ENCODE results near the gene GRM4. TPM values are rescaled to one million over a fixed set of nuclear protein-coding genes. Genes with fewer than 3 reads are reported as not detected.

The GRM4 gene
- total RNA-seq, 1 donor from 2014 or later: not detected

DNA sequence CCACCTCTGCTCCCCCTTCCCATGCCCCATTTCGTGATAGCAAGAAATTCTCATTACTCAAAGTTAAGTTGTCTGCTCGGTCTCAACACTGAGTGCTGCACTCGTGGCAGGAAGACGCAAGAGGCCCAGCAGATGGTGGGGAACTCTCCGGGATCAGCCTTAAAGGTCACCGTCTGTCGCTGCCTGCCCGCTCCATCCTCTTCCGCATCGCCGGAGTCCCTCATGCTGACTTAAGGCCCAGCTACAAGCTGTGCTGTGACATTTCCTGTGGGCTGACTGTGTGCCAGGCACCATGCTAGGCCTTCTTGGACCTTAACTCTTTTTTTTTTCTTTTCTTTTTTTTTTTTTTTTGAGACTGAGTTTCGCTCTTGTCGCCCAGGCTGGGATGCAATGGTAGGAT, 17.8 kb downstream of the GRM4 start:
- Histone ChIP-seq H3K9me3 (no peaks in the 10 kb centered on the region), H3K4me3 (no peak overlapping the region), H3K36me3 (no peaks in the 10 kb centered on the region), H3K27me3 (ENCODE audit: low read depth) (peaks cover 22% of the 10 kb centered on the region), H3K4me1 (no peaks in the 10 kb centered on the region), H3K27ac (no peak overlapping the region)
- ATAC-seq (no peak), DNase-seq (no peak)
- intact Hi-C loops (cut with DNase I): no loop called here
- TF ChIP-seq, protein P1, sequence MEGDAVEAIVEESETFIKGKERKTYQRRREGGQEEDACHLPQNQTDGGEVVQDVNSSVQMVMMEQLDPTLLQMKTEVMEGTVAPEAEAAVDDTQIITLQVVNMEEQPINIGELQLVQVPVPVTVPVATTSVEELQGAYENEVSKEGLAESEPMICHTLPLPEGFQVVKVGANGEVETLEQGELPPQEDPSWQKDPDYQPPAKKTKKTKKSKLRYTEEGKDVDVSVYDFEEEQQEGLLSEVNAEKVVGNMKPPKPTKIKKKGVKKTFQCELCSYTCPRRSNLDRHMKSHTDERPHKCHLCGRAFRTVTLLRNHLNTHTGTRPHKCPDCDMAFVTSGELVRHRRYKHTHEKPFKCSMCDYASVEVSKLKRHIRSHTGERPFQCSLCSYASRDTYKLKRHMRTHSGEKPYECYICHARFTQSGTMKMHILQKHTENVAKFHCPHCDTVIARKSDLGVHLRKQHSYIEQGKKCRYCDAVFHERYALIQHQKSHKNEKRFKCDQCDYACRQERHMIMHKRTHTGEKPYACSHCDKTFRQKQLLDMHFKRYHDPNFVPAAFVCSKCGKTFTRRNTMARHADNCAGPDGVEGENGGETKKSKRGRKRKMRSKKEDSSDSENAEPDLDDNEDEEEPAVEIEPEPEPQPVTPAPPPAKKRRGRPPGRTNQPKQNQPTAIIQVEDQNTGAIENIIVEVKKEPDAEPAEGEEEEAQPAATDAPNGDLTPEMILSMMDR (IDR thresholded peaks at IDR 0.05): no peak

DNA sequence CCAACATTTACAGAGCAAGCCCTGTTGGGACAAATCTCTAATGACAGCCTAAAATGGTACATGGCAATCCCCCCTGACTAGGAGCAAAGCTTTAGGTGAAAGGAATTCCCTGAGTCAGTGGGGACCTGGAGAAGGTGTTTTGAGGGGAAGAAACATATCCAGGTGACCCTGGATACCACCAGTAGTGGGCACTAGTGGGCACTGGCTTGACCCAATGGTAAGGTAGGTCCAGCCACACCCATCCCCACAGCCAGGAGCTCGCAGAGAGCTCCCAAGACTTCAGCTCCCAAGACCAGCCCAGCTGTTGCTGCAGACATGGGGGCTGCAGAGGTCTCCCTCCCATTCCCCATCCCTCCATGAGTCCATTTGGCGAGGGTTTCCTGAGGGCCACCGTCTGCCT, 19.5 kb downstream of the GRM4 start:
- H3K27me3 ChIP-seq (ENCODE audit: low read depth): peaks cover 22% of the 10 kb centered on the region
- H3K36me3 ChIP-seq: no peaks in the 10 kb centered on the region
- no peaks in the 10 kb centered on the region for H3K9me3 ChIP-seq
- intact Hi-C loops (cut with DNase I): no loop called here
- H3K4me3 ChIP-seq: no peak overlapping the region
- TF ChIP-seq, protein P1 (IDR thresholded peaks at IDR 0.05): no peak
- ATAC-seq (no peak), DNase-seq (no peak)
- no peaks in the 10 kb centered on the region for H3K4me1 ChIP-seq
- H3K27ac ChIP-seq: no peak overlapping the region

DNA sequence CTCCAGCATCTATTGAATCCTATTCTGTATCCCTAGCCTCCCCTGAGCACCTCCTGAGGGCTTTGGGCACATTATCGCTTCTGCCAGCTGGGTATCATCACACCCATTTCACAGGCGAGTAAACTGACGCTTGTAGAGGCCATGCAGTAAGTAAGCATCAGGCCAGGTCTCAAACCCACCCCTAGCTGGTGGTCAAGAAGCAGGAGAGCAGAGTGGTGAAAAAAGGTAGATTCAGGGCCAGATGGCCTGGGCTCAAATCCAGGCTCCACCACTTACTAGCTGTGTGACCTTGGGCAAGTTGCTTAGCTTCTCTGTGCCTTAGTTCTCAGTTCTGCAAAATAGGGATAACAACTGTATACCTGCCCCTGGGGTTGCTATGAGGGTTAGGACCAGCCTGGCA, 19.9 kb downstream of the GRM4 start:
- Histone ChIP-seq H3K4me1 (no peaks in the 10 kb centered on the region), H3K36me3 (no peaks in the 10 kb centered on the region), H3K27ac (no peak overlapping the region), H3K4me3 (no peak overlapping the region), H3K27me3 (ENCODE audit: low read depth) (peaks cover 22% of the 10 kb centered on the region), H3K9me3 (no peaks in the 10 kb centered on the region)
- TF ChIP-seq, protein P1 (IDR thresholded peaks at IDR 0.05): no peak
- DNase-seq (no peak), ATAC-seq (no peak)
- intact Hi-C loops (cut with DNase I): no loop called here

DNA sequence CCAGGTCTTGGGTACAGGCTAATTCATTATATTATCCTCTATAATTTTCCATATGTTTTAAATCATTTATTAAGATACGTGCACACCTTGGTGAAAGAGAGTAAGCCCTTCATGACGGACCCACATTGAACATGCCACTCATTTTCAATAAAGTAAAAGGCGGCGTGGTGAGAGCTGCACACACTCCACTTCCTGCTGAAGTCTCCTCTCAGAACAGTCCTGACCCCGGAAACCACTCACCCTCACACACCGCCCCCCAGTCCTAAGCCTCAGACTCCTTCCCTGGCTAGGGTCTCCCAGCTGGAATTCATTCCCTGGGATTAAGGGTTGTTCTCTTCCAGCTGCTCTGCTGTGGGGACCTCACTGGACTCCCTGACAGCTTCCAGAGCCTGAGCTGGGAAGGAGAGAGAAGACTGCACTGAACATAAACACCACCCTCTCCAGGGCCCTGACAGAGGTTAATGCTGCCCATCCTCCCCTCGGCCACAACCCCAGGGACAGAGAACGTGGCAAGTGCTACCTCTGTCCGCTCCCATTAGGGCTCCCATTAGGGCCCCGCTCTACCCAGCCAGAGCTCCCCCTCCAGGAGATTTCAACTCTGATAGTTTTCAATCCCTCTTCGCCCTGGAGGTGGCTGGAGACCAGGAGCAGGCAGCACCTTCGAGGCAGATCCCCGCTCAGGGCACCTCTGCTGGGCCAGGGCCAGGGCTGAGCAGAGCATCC, 24.8 kb downstream of the GRM4 start:
- no peaks in the 10 kb centered on the region for H3K9me3 ChIP-seq
- no peaks in the 10 kb centered on the region for H3K4me1 ChIP-seq
- TF ChIP-seq, protein P1 (IDR thresholded peaks at IDR 0.05): no peak
- no peak for DNase-seq
- H3K27me3 ChIP-seq (ENCODE audit: low read depth): peaks cover 16% of the 10 kb centered on the region
- H3K27ac ChIP-seq: no peak overlapping the region
- intact Hi-C loops (cut with DNase I): no loop called here
- no peak for ATAC-seq
- no peaks in the 10 kb centered on the region for H3K36me3 ChIP-seq
- no peak overlapping the region for H3K4me3 ChIP-seq

DNA sequence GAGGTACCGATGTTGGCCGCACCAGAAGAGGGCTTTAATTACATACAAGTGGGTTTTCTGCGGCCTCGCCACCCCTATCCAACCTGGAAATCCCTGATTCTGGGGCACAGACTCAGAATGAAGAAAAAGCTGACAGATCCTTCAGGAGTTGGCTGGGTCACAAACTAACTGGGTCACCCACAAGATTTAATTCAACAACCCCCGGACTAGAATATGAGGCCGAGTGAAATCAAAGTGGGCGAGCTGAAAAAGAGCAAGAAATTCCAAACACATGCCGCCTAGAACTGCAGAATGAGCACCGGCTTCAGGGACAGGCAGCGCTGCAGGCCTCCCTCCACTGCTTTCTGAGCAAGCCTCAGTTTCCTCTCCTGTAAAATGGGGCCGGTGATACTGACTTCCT, 30.0 kb downstream of the GRM4 start:
- no peak overlapping the region for H3K4me3 ChIP-seq
- DNase-seq: no peak
- H3K4me1 ChIP-seq: no peaks in the 10 kb centered on the region
- TF ChIP-seq, protein P1 (IDR thresholded peaks at IDR 0.05): no peak
- ATAC-seq: no peak
- no peaks in the 10 kb centered on the region for H3K36me3 ChIP-seq
- no peaks in the 10 kb centered on the region for H3K9me3 ChIP-seq
- H3K27me3 ChIP-seq (ENCODE audit: low read depth): peaks cover 9% of the 10 kb centered on the region
- intact Hi-C loops (cut with DNase I): no loop called here
- no peak overlapping the region for H3K27ac ChIP-seq

All from lower lobe of right lung (tissue), 2 donors.